AG10803 (cell line): ENCODE data around the gene CDC20.
A peak's percentile ranks its signal among the peaks of the same experiment; 100 is the strongest.

Source experiments
- DNase-seq: peaks from one replicate; pipeline ENCODE4 v3.0.0; 2010; ENCODE audit warnings: low read depth
- H3K4me3 ChIP-seq: 2 replicates; pipeline ENCODE4 v1.5.1; 2011; ENCODE audit warnings: mild to moderate bottlenecking, low read length, control low read depth
- CTCF ChIP-seq: conservative IDR thresholded peaks from 2 replicates; pipeline ENCODE4 v1.5.1; 2011; ENCODE audit warnings: mild to moderate bottlenecking, low read length, control low read depth, inconsistent platforms

The CDC20 gene

GRCh38 chr1:43329995-43330751 lies 28.6 kb upstream of the CDC20 start:
- DNase-seq: peak; percentile 47
- TF ChIP-seq CTCF: no peak
- H3K4me3 ChIP-seq: no peak overlapping the region

- no peak overlapping the region for H3K4me3 ChIP-seq
- no peak for DNase-seq
- TF ChIP-seq CTCF: no peak
Observed at GRCh38 chr1:43331688-43332087, 27.1 kb upstream of the CDC20 start.

- DNase-seq: no peak
- no peak for TF ChIP-seq CTCF
Observed at GRCh38 chr1:43334453-43335205, 24.2 kb upstream of the CDC20 start.

DNA sequence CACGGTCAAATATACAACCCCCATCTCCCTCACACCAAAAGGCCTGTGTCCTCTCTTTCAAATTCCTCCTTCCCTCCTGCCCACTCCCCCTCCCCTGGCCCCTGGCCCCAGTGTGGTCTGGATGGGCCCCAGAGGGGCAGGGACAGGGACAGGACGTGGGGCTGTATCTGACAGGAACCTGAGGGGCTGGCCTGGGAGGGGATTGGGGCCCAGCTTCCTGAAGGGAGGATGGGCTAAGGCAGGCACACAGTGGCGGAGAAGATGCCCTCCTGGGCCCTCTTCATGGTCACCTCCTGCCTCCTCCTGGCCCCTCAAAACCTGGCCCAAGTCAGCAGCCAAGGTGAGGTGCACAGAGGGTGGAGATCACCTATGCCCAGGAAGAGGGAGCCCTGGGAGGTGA lies 21.2 kb upstream of the CDC20 start, which contains the start of gene MPL:
MPL (plus strand) TSS at position 231 of the 400 bp plus-strand sequence; CDS start at position 262, 31 bp downstream.
- no peak for TF ChIP-seq CTCF
- DNase-seq: no peak
- no peak within 1 kb of the TSS for H3K4me3 ChIP-seq

More at GRCh38 chr1:43334453-43335205, 24.2 kb upstream of the CDC20 start:
- H3K4me3 ChIP-seq: no peak overlapping the region

DNA sequence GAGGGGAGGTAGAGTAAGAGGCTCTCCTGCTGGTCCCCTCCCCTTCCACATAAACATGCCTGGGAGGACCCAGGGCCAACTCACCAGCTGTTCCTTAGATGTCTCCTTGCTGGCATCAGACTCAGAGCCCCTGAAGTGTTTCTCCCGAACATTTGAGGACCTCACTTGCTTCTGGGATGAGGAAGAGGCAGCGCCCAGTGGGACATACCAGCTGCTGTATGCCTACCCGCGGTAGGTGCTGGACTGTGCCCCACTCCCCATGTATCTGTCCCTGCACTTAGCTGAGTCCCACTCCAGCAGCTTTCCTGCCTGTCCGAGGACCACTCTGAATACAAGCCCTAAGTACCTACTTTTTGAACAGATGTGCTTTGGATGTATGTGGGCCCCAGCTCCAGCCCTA lies 20.8 kb upstream of the CDC20 start:
- DNase-seq: no peak
- TF ChIP-seq CTCF: no peak

GRCh38 chr1:43339584-43340232 lies 19.1 kb upstream of the CDC20 start:
- no peak overlapping the region for H3K4me3 ChIP-seq
- no peak for TF ChIP-seq CTCF
- no peak for DNase-seq

More for the DNA sequence above, 20.8 kb upstream of the CDC20 start:
- no peak overlapping the region for H3K4me3 ChIP-seq
